Endodermal cell (in vitro differentiated cells): Measurements from ENCODE around the gene PIK3C3. TPM values are rescaled to one million over a fixed set of nuclear protein-coding genes. Genes with fewer than 3 reads are reported as not detected.
"Not testable (repeated sequence)": the region's sequence is repeated elsewhere in the genome, so short reads cannot be mapped to it uniquely, and the experiment has no call there.

Experiments used
- DNase-seq: peaks from one replicate; pipeline ENCODE4 v3.0.0-alpha.2; 2017
- H3K27ac ChIP-seq: 2 replicates; pipeline ENCODE4 v1.5.1; 2013; ENCODE audit warnings: mild to moderate bottlenecking, low read depth, low read length, moderate library complexity
- H3K27me3 ChIP-seq: 2 replicates; pipeline ENCODE4 v1.6.1; 2013; ENCODE audit warnings: mild to moderate bottlenecking, low read length, moderate library complexity; ENCODE audit not compliant: insufficient read depth, control insufficient read depth, poor library complexity, severe bottlenecking
- H3K36me3 ChIP-seq: 2 replicates; pipeline ENCODE4 v1.7.0; 2013; ENCODE audit warnings: mild to moderate bottlenecking, low read length, moderate library complexity; ENCODE audit not compliant: control insufficient read depth, insufficient read depth
- H3K4me1 ChIP-seq: one replicate; pipeline ENCODE4 v1.7.0; 2013; ENCODE audit warnings: low read length; ENCODE audit not compliant: control insufficient read depth, insufficient read depth
- H3K4me3 ChIP-seq: 2 replicates; pipeline ENCODE4 v1.5.1; 2013; ENCODE audit warnings: mild to moderate bottlenecking, low read length, moderate library complexity
- H3K9ac ChIP-seq: 2 replicates; pipeline ENCODE4 v1.6.1; 2013; ENCODE audit warnings: mild to moderate bottlenecking, low read length, moderate library complexity; ENCODE audit not compliant: poor library complexity, severe bottlenecking; ENCODE audit errors: extremely low read depth
- H3K9me3 ChIP-seq: 2 replicates; pipeline ENCODE4 v1.6.1; 2013; ENCODE audit warnings: mild to moderate bottlenecking, low read length, moderate library complexity; ENCODE audit not compliant: control insufficient read depth
- H3K27ac Mint-ChIP-seq: 2 replicates; pipeline ENCODE4 v1.8.0; 2020; ENCODE audit warnings: mixed read lengths
- H3K27me3 Mint-ChIP-seq: 2 replicates; pipeline ENCODE4 v1.8.0; 2021; ENCODE audit warnings: mild to moderate bottlenecking, mixed read lengths; ENCODE audit not compliant: insufficient read depth
- H3K36me3 Mint-ChIP-seq: 2 replicates; pipeline ENCODE4 v1.8.0; 2020; ENCODE audit warnings: low read depth, mixed read lengths
- H3K4me1 Mint-ChIP-seq: 2 replicates; pipeline ENCODE4 v1.8.0; 2020; ENCODE audit warnings: mixed read lengths
- H3K4me3 Mint-ChIP-seq: 2 replicates; pipeline ENCODE4 v1.8.0; 2020; ENCODE audit warnings: mild to moderate bottlenecking, moderate library complexity, mixed read lengths
- H3K9me3 Mint-ChIP-seq: 2 replicates; pipeline ENCODE4 v1.8.0; 2020; ENCODE audit warnings: mild to moderate bottlenecking, mixed read lengths
- WGBS, 2 experiments: methylation state at CpG; one replicate each; pipeline versions ENCODE4 v1.1.5 to v1.1.7; 2013; ENCODE audit warnings: missing lambda C conversion rate in 2 of 2, mixed read lengths in 1 of 2; ENCODE audit not compliant: insufficient coverage in 1 of 2, insufficient read length in 1 of 2; 5-methylcytosine and 5-hydroxymethylcytosine counted together
- total RNA-seq, 2 donors: library from RNA; stranded (reverse); fragmentation: NEBNext Ultra II Directional in 1 of 2; extraction: Animal tissue kit (Norgen Biotek cat#: 25700) in 1 of 2; gene quantifications; 2 replicates in 1 of 2; 3 replicates in 1 of 2; pipeline ENCODE4 v1.2.1, GENCODE V29; 2021
- TF ChIP-seq, protein P1 (sequence below): fragments of 200-600 bp; sonication (generic); conservative IDR thresholded peaks from 2 replicates; pipeline ENCODE4 v1.5.0; 2021; ENCODE audit warnings: antibody characterized with exemption, mild to moderate bottlenecking

The PIK3C3 gene
- total RNA-seq, 2 donors from 2014 or later, result 47.0 to 64.8 TPM

- H3K4me1 Mint-ChIP-seq, result no peaks in the 10 kb centered on the region
- TF ChIP-seq, protein P1, sequence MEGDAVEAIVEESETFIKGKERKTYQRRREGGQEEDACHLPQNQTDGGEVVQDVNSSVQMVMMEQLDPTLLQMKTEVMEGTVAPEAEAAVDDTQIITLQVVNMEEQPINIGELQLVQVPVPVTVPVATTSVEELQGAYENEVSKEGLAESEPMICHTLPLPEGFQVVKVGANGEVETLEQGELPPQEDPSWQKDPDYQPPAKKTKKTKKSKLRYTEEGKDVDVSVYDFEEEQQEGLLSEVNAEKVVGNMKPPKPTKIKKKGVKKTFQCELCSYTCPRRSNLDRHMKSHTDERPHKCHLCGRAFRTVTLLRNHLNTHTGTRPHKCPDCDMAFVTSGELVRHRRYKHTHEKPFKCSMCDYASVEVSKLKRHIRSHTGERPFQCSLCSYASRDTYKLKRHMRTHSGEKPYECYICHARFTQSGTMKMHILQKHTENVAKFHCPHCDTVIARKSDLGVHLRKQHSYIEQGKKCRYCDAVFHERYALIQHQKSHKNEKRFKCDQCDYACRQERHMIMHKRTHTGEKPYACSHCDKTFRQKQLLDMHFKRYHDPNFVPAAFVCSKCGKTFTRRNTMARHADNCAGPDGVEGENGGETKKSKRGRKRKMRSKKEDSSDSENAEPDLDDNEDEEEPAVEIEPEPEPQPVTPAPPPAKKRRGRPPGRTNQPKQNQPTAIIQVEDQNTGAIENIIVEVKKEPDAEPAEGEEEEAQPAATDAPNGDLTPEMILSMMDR, result no peak
- 82 to 100% methylated on average over 1 to 2 of the region's 2 CpGs for WGBS, 2 experiments
These were observed 151.8 kb downstream of the PIK3C3 start for GRCh38 chr18:42106784-42107183.

GRCh38 chr18:42107287-42107686 is 152.3 kb downstream of the PIK3C3 start:
- 88 to 92% methylated on average over 4 of the region's 4 CpGs for WGBS, 2 experiments
- H3K27ac ChIP-seq, result peak overlapping the region; percentile 73
- no peak overlapping the region for H3K9ac ChIP-seq
- H3K9me3 ChIP-seq, result peaks cover 5% of the 10 kb centered on the region
- no peak overlapping the region for H3K4me3 ChIP-seq
- TF ChIP-seq, protein P1, result no peak
- H3K4me3 Mint-ChIP-seq, result no peak overlapping the region
- H3K4me1 ChIP-seq, result no peaks in the 10 kb centered on the region
- no peaks in the 10 kb centered on the region for H3K36me3 Mint-ChIP-seq
- H3K27ac Mint-ChIP-seq, result no peak overlapping the region
- no peak for DNase-seq
- peaks cover 13% of the 10 kb centered on the region for H3K9me3 Mint-ChIP-seq
- H3K4me1 Mint-ChIP-seq, result no peaks in the 10 kb centered on the region
- H3K27me3 Mint-ChIP-seq, result no peaks in the 10 kb centered on the region
- H3K27me3 ChIP-seq, result no peaks in the 10 kb centered on the region
- no peaks in the 10 kb centered on the region for H3K36me3 ChIP-seq

More at GRCh38 chr18:42106784-42107183, 151.8 kb downstream of the PIK3C3 start:
- Histone ChIP-seq H3K9me3 (no peaks in the 10 kb centered on the region), H3K9ac (no peak overlapping the region), H3K27me3 (no peaks in the 10 kb centered on the region), H3K27ac (no peak overlapping the region), H3K4me3 (no peak overlapping the region), H3K36me3 (no peaks in the 10 kb centered on the region), H3K4me1 (no peaks in the 10 kb centered on the region)
- Mint-ChIP-seq H3K36me3 (no peaks in the 10 kb centered on the region), H3K27me3 (no peaks in the 10 kb centered on the region), H3K4me3 (no peak overlapping the region), H3K27ac (no peak overlapping the region), H3K9me3 (peaks cover 10% of the 10 kb centered on the region)
- DNase-seq, result no peak

GRCh38 chr18:42107691-42108450 is 152.8 kb downstream of the PIK3C3 start:
- Mint-ChIP-seq H3K4me3 (no peak overlapping the region), H3K27ac (no peak overlapping the region), H3K9me3 (peaks cover 19% of the 10 kb centered on the region), H3K4me1 (no peaks in the 10 kb centered on the region), H3K27me3 (no peaks in the 10 kb centered on the region), H3K36me3 (no peaks in the 10 kb centered on the region)
- Histone ChIP-seq H3K27me3 (no peaks in the 10 kb centered on the region), H3K9ac (no peak overlapping the region), H3K36me3 (no peaks in the 10 kb centered on the region), H3K4me3 (no peak overlapping the region), H3K4me1 (no peaks in the 10 kb centered on the region), H3K27ac (peak overlapping the region; percentile 73), H3K9me3 (peaks cover 10% of the 10 kb centered on the region)
- DNase-seq, result no peak
- WGBS, 2 experiments, result 64 to 87% methylated on average over 8 to 10 of the region's 10 CpGs
- TF ChIP-seq, protein P1, result no peak

- H3K4me1 ChIP-seq, H3K27me3 ChIP-seq, DNase-seq, H3K27me3 Mint-ChIP-seq, H3K36me3 ChIP-seq, H3K36me3 Mint-ChIP-seq, H3K9ac ChIP-seq, H3K4me3 Mint-ChIP-seq, H3K27ac ChIP-seq, H3K27ac Mint-ChIP-seq, H3K4me3 ChIP-seq, H3K4me1 Mint-ChIP-seq: not testable (repeated sequence)
- H3K9me3 Mint-ChIP-seq, result peaks cover 19% of the 10 kb centered on the region
- H3K9me3 ChIP-seq, result peaks cover 14% of the 10 kb centered on the region
- 90 to 92% methylated on average over 4 to 5 of the region's 5 CpGs for WGBS, 2 experiments
These were observed 157.1 kb downstream of the PIK3C3 start for GRCh38 chr18:42112147-42112546.
